A549 (cell line): ENCODE data around the gene LGALS7B.
"Not testable (repeated sequence)": the region's sequence is repeated elsewhere in the genome, so short reads cannot be mapped to it uniquely, and the experiment has no call there.

ENCODE experiments used
- CEBPB ChIP-seq, 2 experiments: fragments of >200 bp in 1 of 2; sonication (Bioruptor Twin) in 1 of 2; formaldehyde crosslinking in 1 of 2; IDR thresholded peaks; 2 replicates each; pipeline ENCODE4 v1.6.1; 2012 to 2016
- CTCF ChIP-seq: fragments of >200 bp; sonication (Bioruptor Twin); formaldehyde crosslinking; IDR thresholded peaks from 3 replicates; pipeline ENCODE4 v1.5.1; 2016
- EP300 ChIP-seq, 2 experiments: fragments of >200 bp; sonication (Bioruptor Twin); formaldehyde crosslinking; IDR thresholded peaks; 2 replicates in 1 of 2; 3 replicates in 1 of 2; pipeline ENCODE4 v1.6.1; 2016 to 2017
- GATA3 ChIP-seq: IDR thresholded peaks from 2 replicates; pipeline ENCODE4 v1.6.1; 2012; ENCODE audit warnings: borderline replicate concordance
- HOXA7 ChIP-seq: fragments of 250-450 bp; sonication (Bioruptor Pico); IDR thresholded peaks from 2 replicates; pipeline ENCODE4 v1.5.0; 2020; ENCODE audit warnings: mild to moderate bottlenecking, moderate library complexity
- POLR2A ChIP-seq: IDR thresholded peaks from 2 replicates; pipeline ENCODE4 v1.6.1; 2012; ENCODE audit warnings: mild to moderate bottlenecking, low read length
- REST ChIP-seq: fragments of 200-600 bp; sonication (generic); IDR thresholded peaks from 2 replicates; pipeline ENCODE4 v1.6.1; 2016; ENCODE audit warnings: antibody characterized with exemption, mild to moderate bottlenecking, moderate library complexity
- TP53 ChIP-seq: fragments of 250-450 bp; sonication (Bioruptor Pico); IDR thresholded peaks from 2 replicates; pipeline ENCODE4 v1.5.0; 2021; ENCODE audit warnings: mild to moderate bottlenecking, moderate library complexity
- TF ChIP-seq, protein P1 (sequence below): IDR thresholded peaks from 2 replicates; pipeline ENCODE4 v1.6.1; 2012

- TF ChIP-seq HOXA7 (CRISPR knock-in tag); CTCF; REST; TP53 (CRISPR knock-in tag); GATA3; CEBPB (IDR thresholded peaks at IDR 0.05); POLR2A; EP300 (IDR thresholded peaks at IDR 0.05): not testable (repeated sequence)
- TF ChIP-seq, protein P1, sequence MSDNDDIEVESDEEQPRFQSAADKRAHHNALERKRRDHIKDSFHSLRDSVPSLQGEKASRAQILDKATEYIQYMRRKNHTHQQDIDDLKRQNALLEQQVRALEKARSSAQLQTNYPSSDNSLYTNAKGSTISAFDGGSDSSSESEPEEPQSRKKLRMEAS: not testable (repeated sequence)
Observed at GRCh38 chr19:38807374-38808098, 18.5 kb downstream of the LGALS7B start.
